Muscle layer of colon (tissue), 2 donors: ENCODE results near the gene ZP1.

ENCODE experiments used
- H3K27ac ChIP-seq: one replicate; pipeline ENCODE4 v1.7.0; 2013; ENCODE audit warnings: low read depth, mild to moderate bottlenecking, low read length, moderate library complexity
- H3K27me3 ChIP-seq, 2 donors: one replicate each; pipeline ENCODE4 v1.7.0; 2013; ENCODE audit warnings: low read length in 2 of 2, mild to moderate bottlenecking in 2 of 2; ENCODE audit not compliant: insufficient read depth in 2 of 2, control insufficient read depth in 1 of 2
- H3K36me3 ChIP-seq: one replicate; pipeline ENCODE4 v1.7.0; 2013; ENCODE audit warnings: mild to moderate bottlenecking, low read length; ENCODE audit not compliant: insufficient read depth
- H3K4me1 ChIP-seq: one replicate; pipeline ENCODE4 v1.7.0; 2013; ENCODE audit warnings: mild to moderate bottlenecking, low read length; ENCODE audit not compliant: insufficient read depth
- H3K4me3 ChIP-seq, 2 donors: one replicate each; pipeline ENCODE4 v1.7.0; 2013; ENCODE audit warnings: low read length in 2 of 2, low read depth in 1 of 2, mild to moderate bottlenecking in 1 of 2, moderate library complexity in 1 of 2
- H3K9ac ChIP-seq: one replicate; pipeline ENCODE4 v1.7.0; 2013; ENCODE audit warnings: low read length
- H3K9me3 ChIP-seq: one replicate; pipeline ENCODE4 v1.7.0; 2013; ENCODE audit warnings: mild to moderate bottlenecking, low read length
- donor health status: abdominal sarcoma.
- donor health status: Adenocarcinoma of cecum.

The ZP1 gene

DNA sequence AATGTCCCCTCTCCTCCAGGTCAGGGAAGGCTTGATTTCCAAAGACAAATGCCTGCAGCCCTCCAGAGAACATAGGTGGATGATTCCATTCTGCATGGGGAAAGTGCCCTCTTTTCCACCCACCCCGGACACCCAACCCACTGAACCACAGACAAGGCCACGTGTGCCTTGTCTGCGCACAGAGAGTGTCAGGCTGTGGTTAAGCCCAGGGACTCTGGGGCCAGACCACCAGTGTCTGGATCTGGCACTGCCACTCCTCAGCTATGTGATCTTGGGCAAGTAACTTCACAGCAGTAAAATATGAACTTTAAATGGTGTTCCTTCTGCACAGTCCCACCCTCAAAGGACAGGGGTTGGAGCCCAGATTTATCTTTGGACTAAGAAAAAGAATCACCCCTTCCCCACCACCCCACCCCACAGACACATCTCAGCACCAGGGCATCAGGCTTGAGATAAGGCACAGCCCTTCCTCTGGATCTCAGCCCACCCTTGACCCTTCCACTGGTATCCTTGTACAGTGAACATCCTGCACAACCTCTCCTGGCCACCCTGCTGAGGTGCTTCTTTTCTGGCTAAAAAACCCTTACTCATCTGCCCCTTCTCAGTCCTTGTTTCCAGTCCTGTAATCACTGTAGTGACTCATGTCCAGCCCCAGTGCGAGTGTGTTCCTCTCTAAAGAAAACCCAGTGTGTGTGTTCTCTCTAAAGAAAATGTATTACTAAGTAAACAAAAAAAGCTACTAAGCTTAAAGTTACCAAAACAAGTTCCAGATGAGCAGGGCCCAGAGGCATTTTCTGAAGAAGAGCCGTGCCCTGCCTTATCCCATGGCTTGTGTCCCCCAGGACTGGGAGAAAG, 9.7 kb upstream of the ZP1 start:
- H3K9ac ChIP-seq: no peak overlapping the region
- H3K27me3 ChIP-seq: no peaks in the 10 kb centered on the region
- H3K9me3 ChIP-seq: no peaks in the 10 kb centered on the region
- no peaks in the 10 kb centered on the region for H3K36me3 ChIP-seq
- no peaks in the 10 kb centered on the region for H3K4me1 ChIP-seq
- H3K27ac ChIP-seq: no peak overlapping the region
- no peak overlapping the region for H3K4me3 ChIP-seq

- Histone ChIP-seq H3K9ac (no peak overlapping the region), H3K4me3 (no peak overlapping the region)
Measured at GRCh38 chr11:60858236-60858635, 9.1 kb upstream of the ZP1 start.

DNA sequence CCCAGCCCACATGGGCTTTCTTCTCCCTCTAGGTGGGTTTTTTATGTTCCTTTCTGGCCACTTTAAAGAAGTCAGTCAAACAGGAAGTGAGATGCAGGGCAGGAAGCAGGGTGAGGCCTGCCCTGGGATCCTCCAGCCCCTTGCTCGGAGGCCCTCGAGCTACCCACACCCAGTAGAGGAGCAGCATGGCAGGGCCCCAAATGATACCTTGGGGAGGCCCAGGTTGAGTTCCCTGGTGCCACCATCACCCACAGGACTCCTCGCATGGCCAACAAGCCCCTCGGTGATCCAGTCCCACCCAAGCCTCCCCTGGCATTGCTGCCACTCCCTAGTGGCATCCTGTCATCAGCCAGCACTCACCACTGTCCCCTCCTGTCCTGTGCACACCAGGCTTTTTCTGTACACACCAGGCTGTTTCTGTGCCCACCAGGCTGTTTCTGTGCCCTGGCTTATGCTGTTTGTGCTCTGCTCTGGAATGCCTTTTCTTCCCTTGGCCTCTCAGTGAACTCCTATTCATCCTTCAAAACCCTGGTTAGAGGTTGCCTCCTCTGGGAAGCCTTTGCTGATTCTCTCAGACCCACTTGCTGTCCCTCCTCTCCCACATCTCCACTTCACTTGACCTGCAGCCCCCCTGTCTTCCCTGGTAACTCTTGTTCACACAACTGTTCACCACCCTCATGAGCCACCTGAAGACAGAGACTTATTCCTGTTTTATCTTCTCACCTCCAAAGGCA, 8.4 kb upstream of the ZP1 start:
- H3K9ac ChIP-seq: no peak overlapping the region
- H3K36me3 ChIP-seq: no peaks in the 10 kb centered on the region
- no peak overlapping the region for H3K27ac ChIP-seq

More at GRCh38 chr11:60858236-60858635, 9.1 kb upstream of the ZP1 start:
- Histone ChIP-seq H3K27ac (no peak overlapping the region), H3K27me3 (no peaks in the 10 kb centered on the region), H3K36me3 (no peaks in the 10 kb centered on the region), H3K9me3 (no peaks in the 10 kb centered on the region), H3K4me1 (no peaks in the 10 kb centered on the region)

GRCh38 chr11:60859616-60860250, 7.6 kb upstream of the ZP1 start:
- Histone ChIP-seq H3K27ac (no peak overlapping the region), H3K36me3 (no peaks in the 10 kb centered on the region), H3K9me3 (no peaks in the 10 kb centered on the region), H3K27me3 (no peaks in the 10 kb centered on the region), H3K9ac (no peak overlapping the region), H3K4me3 (no peak overlapping the region), H3K4me1 (no peaks in the 10 kb centered on the region)

More for the DNA sequence above, 8.4 kb upstream of the ZP1 start:
- Histone ChIP-seq H3K9me3 (no peaks in the 10 kb centered on the region), H3K27me3 (no peaks in the 10 kb centered on the region), H3K4me3 (no peak overlapping the region), H3K4me1 (no peaks in the 10 kb centered on the region)

DNA sequence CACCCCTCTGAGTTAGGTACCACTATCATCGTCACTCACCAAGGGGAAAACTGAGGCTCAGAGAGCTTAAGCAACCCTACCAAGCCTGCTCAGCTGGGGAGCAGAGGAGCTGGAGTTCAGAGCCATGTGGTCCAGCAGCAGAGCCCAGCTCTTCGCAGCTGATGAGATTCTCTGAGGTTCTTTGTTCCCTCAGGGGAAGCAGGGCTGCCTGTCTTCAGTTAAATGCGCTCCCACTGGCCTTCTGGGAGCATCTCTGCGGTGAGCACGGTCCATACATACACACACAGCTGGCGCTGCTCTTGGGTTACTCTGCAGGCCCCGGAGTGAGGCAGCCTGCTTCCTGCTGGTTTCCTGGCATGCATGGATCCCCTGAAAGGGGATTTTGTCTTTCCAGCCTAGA, 6.4 kb upstream of the ZP1 start:
- Histone ChIP-seq H3K9me3 (no peaks in the 10 kb centered on the region), H3K4me1 (no peaks in the 10 kb centered on the region), H3K27me3 (no peaks in the 10 kb centered on the region), H3K27ac (no peak overlapping the region), H3K4me3 (no peak overlapping the region), H3K36me3 (no peaks in the 10 kb centered on the region), H3K9ac (no peak overlapping the region)

GRCh38 chr11:60862171-60862570, 5.2 kb upstream of the ZP1 start:
- Histone ChIP-seq H3K4me1 (no peaks in the 10 kb centered on the region), H3K27ac (no peak overlapping the region), H3K4me3 (no peak overlapping the region), H3K9me3 (no peaks in the 10 kb centered on the region), H3K36me3 (no peaks in the 10 kb centered on the region), H3K9ac (no peak overlapping the region), H3K27me3 (no peaks in the 10 kb centered on the region)

DNA sequence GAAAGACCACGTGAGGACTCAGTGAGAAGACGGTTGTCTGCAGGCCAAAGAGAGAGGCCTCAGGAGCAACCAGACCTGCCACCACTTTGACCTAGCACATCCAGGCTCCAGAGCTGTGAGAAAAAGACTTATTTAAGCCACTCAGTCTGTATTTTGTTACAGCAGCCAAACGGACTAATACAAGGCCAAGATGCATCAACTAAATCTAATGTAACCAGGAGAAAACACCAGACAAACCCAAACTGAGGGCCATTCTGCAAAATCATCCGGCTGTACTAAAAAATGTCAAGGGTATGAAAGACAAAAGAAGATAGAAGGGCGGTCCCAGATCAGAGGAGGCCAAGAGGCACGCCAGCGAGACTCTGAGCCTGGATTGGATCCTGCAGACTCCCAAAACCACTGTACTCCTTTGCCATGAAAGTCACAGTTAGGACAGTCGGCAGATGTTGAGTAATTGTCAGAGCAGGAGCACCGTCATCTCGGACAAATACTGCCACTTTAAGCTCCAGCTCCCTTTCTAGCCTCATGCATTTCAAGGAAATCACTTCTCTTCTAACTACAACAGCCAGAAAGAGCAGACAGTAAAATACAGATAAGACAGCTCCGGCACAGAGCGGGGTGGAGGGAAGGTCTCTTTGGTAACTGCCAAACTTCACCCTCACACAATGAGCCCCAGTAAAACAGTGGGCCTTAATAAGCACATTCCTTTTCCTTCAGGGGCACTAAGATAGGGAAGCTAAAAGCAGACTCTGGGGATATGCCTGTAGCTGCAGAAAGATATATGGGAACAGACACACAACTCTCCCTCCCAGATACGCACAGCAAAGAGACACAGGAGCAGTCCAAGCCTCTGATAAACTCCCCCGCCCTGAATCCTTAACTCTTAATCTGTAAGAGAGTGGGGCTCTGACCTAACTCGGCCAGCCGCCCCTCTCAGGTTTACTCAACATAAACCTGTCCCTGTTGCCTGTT, 3.5 kb upstream of the ZP1 start:
- Histone ChIP-seq H3K4me1 (no peaks in the 10 kb centered on the region), H3K9me3 (no peaks in the 10 kb centered on the region), H3K36me3 (no peaks in the 10 kb centered on the region), H3K27me3 (no peaks in the 10 kb centered on the region), H3K27ac (no peak overlapping the region), H3K9ac (no peak overlapping the region), H3K4me3 (no peak overlapping the region)

DNA sequence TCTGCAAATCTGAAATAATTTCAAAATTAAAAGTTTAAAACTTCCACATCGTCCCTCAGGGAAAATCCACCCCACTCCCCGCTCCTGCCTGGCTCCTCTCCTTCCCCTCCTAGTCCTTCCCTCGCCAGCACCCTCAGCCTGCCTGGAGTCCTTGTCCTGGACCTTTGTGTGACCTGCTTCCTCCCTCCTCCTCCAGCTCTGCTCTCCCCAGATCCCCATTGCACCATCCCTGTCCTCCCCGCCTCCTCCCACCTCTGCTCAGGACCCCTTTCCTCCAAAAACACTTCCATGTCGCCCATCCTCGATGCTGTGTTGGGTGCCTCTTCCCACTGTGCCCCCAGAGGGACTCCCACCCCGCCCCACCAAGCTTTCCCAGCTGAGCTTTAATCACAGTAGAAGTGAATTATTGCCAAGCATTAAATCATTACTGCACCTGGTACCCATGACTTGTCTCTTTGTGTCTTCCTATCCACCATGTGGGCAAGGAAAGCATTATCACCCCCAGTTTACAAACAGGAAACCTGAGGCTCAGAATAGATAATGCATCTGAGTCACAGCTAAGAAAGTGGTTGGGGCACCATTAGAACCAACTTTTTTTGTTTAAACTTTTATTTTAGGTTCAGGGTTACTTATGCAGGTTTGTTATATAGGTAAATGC, 2.4 kb upstream of the ZP1 start:
- Histone ChIP-seq H3K4me3 (no peak overlapping the region), H3K36me3 (no peaks in the 10 kb centered on the region), H3K27ac (no peak overlapping the region), H3K27me3 (no peaks in the 10 kb centered on the region), H3K9me3 (no peaks in the 10 kb centered on the region), H3K4me1 (no peaks in the 10 kb centered on the region), H3K9ac (no peak overlapping the region)

- Histone ChIP-seq H3K27ac (no peak overlapping the region), H3K9me3 (no peaks in the 10 kb centered on the region), H3K36me3 (no peaks in the 10 kb centered on the region), H3K4me1 (no peaks in the 10 kb centered on the region), H3K27me3 (no peaks in the 10 kb centered on the region), H3K9ac (no peak overlapping the region), H3K4me3 (no peak overlapping the region)
Measured at GRCh38 chr11:60867871-60868681, 734 bp downstream of the ZP1 start.
